ENCODE measurements around the gene DNAH2. TPM values are rescaled to one million over a fixed set of nuclear protein-coding genes. Genes with fewer than 3 reads are reported as not detected.

Gene DNAH2
- polyA plus RNA-seq, 2 of the 4 experiments (the other 2 are of a cell fraction), result 0.01 to 0.08 TPM

DNA sequence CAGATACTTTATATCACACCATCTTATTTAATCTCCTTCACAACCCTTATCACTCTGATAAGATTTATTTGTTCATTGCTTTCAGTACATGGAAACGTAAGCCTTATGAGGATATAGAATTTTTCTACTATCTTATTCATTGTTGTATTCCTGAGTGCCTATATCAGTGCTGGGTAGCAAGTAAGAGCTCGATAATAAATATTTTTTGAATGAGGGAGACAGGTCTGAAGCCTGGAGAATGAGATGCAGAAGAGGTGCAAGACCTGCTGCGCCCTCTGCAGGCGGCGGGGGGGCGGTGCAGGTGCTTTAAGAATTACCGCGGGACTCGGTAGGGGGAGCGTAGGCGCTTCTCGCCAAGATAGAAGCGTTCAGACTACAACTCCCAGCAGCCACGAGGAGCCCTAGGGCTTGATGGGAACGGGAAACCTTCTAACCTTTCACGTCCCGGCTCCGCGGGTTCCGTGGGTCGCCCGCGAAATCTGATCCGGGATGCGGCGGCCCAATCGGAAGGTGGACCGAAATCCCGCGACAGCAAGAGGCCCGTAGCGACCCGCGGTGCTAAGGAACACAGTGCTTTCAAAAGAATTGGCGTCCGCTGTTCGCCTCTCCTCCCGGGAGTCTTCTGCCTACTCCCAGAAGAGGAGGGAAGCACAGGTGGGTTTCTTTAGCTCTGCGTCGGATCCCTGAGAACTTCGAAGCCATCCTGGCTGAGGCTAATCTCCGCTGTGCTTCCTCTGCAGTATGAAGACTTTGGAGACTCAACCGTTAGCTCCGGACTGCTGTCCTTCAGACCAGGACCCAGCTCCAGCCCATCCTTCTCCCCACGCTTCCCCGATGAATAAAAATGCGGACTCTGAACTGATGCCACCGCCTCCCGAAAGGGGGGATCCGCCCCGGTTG, 29.4 kb upstream of the DNAH2 start, which contains the start of gene WRAP53 (continued):
- TF ChIP-seq, protein P1, sequence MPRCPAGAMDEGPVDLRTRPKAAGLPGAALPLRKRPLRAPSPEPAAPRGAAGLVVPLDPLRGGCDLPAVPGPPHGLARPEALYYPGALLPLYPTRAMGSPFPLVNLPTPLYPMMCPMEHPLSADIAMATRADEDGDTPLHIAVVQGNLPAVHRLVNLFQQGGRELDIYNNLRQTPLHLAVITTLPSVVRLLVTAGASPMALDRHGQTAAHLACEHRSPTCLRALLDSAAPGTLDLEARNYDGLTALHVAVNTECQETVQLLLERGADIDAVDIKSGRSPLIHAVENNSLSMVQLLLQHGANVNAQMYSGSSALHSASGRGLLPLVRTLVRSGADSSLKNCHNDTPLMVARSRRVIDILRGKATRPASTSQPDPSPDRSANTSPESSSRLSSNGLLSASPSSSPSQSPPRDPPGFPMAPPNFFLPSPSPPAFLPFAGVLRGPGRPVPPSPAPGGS (IDR thresholded peaks at IDR 0.05), result no peak
- TF ChIP-seq POLR2AphosphoS2 (conservative IDR thresholded peaks at IDR 0.05; ENCODE audit: low read length) (no peak), EHF (CRISPR knock-in tag; IDR thresholded peaks at IDR 0.05) (no peak), RAD21 (conservative IDR thresholded peaks at IDR 0.05 in 1 of 2, IDR thresholded peaks at IDR 0.05 in 1 of 2) (peak; percentile 86), HOXA7 (CRISPR knock-in tag; IDR thresholded peaks at IDR 0.05) (no peak), FOSB (CRISPR knock-in tag; IDR thresholded peaks at IDR 0.05) (no peak), NR3C1 (IDR thresholded peaks at IDR 0.05) (no peak), MYC (IDR thresholded peaks at IDR 0.05; ENCODE audit: borderline replicate concordance, low read length) (peak; percentile 68; the same call in 1 of the 2 replicates), CEBPB (IDR thresholded peaks at IDR 0.05) (no peak), NFE2L2 (conservative IDR thresholded peaks at IDR 0.05; ENCODE audit: low read length) (no peak)
- TF ChIP-seq, protein P2, sequence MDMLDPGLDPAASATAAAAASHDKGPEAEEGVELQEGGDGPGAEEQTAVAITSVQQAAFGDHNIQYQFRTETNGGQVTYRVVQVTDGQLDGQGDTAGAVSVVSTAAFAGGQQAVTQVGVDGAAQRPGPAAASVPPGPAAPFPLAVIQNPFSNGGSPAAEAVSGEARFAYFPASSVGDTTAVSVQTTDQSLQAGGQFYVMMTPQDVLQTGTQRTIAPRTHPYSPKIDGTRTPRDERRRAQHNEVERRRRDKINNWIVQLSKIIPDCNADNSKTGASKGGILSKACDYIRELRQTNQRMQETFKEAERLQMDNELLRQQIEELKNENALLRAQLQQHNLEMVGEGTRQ (IDR thresholded peaks at IDR 0.05), result 0 out of 2 replicates have a peak, but pooled peaks have one; percentile 3
- TF ChIP-seq, protein P3, sequence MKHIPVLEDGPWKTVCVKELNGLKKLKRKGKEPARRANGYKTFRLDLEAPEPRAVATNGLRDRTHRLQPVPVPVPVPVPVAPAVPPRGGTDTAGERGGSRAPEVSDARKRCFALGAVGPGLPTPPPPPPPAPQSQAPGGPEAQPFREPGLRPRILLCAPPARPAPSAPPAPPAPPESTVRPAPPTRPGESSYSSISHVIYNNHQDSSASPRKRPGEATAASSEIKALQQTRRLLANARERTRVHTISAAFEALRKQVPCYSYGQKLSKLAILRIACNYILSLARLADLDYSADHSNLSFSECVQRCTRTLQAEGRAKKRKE (CRISPR knock-in tag; IDR thresholded peaks at IDR 0.05; ENCODE audit: low read depth), result no peak
- TF ChIP-seq, protein P4, sequence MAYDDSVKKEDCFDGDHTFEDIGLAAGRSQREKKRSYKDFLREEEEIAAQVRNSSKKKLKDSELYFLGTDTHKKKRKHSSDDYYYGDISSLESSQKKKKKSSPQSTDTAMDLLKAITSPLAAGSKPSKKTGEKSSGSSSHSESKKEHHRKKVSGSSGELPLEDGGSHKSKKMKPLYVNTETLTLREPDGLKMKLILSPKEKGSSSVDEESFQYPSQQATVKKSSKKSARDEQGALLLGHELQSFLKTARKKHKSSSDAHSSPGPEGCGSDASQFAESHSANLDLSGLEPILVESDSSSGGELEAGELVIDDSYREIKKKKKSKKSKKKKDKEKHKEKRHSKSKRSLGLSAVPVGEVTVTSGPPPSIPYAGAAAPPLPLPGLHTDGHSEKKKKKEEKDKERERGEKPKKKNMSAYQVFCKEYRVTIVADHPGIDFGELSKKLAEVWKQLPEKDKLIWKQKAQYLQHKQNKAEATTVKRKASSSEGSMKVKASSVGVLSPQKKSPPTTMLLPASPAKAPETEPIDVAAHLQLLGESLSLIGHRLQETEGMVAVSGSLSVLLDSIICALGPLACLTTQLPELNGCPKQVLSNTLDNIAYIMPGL (CRISPR knock-in tag; IDR thresholded peaks at IDR 0.05; ENCODE audit: borderline replicate concordance), result no peak
- TF ChIP-seq, protein P5, sequence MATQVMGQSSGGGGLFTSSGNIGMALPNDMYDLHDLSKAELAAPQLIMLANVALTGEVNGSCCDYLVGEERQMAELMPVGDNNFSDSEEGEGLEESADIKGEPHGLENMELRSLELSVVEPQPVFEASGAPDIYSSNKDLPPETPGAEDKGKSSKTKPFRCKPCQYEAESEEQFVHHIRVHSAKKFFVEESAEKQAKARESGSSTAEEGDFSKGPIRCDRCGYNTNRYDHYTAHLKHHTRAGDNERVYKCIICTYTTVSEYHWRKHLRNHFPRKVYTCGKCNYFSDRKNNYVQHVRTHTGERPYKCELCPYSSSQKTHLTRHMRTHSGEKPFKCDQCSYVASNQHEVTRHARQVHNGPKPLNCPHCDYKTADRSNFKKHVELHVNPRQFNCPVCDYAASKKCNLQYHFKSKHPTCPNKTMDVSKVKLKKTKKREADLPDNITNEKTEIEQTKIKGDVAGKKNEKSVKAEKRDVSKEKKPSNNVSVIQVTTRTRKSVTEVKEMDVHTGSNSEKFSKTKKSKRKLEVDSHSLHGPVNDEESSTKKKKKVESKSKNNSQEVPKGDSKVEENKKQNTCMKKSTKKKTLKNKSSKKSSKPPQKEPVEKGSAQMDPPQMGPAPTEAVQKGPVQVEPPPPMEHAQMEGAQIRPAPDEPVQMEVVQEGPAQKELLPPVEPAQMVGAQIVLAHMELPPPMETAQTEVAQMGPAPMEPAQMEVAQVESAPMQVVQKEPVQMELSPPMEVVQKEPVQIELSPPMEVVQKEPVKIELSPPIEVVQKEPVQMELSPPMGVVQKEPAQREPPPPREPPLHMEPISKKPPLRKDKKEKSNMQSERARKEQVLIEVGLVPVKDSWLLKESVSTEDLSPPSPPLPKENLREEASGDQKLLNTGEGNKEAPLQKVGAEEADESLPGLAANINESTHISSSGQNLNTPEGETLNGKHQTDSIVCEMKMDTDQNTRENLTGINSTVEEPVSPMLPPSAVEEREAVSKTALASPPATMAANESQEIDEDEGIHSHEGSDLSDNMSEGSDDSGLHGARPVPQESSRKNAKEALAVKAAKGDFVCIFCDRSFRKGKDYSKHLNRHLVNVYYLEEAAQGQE (IDR thresholded peaks at IDR 0.05), result peak; percentile 76

DNA sequence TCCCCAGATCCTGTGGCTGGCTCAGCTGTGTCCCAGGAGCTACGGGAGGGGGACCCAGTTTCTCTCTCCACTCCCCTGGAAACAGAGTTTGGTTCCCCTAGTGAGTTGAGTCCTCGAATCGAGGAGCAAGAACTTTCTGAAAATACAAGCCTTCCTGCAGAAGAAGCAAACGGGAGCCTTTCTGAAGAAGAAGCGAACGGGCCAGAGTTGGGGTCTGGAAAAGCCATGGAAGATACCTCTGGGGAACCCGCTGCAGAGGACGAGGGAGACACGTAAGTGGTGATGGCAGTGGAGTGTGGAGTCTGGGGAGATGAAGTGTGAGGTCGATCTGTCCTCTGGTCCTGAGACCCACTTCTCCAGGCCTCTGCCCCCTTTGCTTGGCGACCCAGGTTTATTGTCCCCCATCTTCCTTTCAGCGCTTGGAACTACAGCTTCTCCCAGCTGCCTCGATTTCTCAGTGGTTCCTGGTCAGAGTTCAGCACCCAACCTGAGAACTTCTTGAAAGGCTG, 28.7 kb upstream of the DNAH2 start:
- no peak for DNase-seq (ENCODE audit: low read depth in 1 of 2, low spot score in 1 of 2)
- no peak for ATAC-seq
- CTCF ChIA-PET, result interaction anchor here (0.6 to 10.0 kb wide), 30 partner anchors 14 to 333 kb away, joined by 3 to 191 read pairs (median 10); partner anchors contain the start of genes ATP1B2, CD68, DNAH2 and EFNB3
- POLR2A ChIA-PET, result interaction anchor here (2.3 to 4.0 kb wide), 4 partner anchors 55 to 128 kb away, joined by 10 to 97 read pairs (median 55); partner anchors contain the start of genes FXR2 and MPDU1
- peaks cover 20% of the 10 kb centered on the region for H3K4me1 ChIP-seq
- no peaks in the 10 kb centered on the region for H3K9me3 ChIP-seq
- TF ChIP-seq CHD4 (IDR thresholded peaks at IDR 0.05; ENCODE audit: borderline replicate concordance) (no peak), KDM5A (IDR thresholded peaks at IDR 0.05) (peak; percentile 39; the same call in 1 of the 2 replicates)
- WGBS (ENCODE audit: missing lambda C conversion rate), result 23% methylated on average over 13 of the region's 13 CpGs
- H3K4me3 ChIP-seq, result peak overlapping the region; percentile 77
- H3K4me2 ChIP-seq, result peak overlapping the region; percentile 92
- peak overlapping the region; percentile 81 to 88 for H3K27ac ChIP-seq
- no peak for FAIRE-seq

All from A549 (cell line).